ENCODE results near the gene OR2T3. TPM values are rescaled to one million over a fixed set of nuclear protein-coding genes. Genes with fewer than 3 reads are reported as not detected.
A peak's percentile ranks its signal among the peaks of the same experiment; 100 is the strongest.
"Not testable (repeated sequence)": the region's sequence is repeated elsewhere in the genome, so short reads cannot be mapped to it uniquely, and the experiment has no call there.

OR2T3 gene, protein sequence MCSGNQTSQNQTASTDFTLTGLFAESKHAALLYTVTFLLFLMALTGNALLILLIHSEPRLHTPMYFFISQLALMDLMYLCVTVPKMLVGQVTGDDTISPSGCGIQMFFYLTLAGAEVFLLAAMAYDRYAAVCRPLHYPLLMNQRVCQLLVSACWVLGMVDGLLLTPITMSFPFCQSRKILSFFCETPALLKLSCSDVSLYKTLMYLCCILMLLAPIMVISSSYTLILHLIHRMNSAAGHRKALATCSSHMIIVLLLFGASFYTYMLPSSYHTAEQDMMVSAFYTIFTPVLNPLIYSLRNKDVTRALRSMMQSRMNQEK
- not detected in 2 replicates for total RNA-seq

DNA sequence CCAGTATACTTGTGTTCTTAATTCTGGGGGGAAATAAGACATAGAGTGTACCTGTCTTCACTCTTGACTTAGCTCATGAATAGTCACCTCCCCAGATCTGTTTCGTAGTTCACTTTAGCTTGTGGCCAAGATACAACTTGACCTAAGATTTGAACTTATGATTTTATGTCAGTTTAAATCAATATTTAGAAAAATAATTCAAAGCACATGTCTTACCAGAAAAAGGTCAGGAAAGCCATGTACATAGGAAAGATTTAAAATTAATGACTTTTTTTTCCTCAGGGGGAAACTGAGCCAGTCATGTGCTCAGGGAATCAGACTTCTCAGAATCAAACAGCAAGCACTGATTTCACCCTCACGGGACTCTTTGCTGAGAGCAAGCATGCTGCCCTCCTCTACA, at the start of gene OR2T3:
TSS of gene OR2T3 (plus strand) at position 301 of the 400 bp plus-strand sequence. CDS start at position 301, 0 bp downstream.
- not testable (repeated sequence) for H3K4me3 ChIP-seq (ENCODE audit: low read depth, low read length); DNase-seq (ENCODE audit: low read depth)

DNA sequence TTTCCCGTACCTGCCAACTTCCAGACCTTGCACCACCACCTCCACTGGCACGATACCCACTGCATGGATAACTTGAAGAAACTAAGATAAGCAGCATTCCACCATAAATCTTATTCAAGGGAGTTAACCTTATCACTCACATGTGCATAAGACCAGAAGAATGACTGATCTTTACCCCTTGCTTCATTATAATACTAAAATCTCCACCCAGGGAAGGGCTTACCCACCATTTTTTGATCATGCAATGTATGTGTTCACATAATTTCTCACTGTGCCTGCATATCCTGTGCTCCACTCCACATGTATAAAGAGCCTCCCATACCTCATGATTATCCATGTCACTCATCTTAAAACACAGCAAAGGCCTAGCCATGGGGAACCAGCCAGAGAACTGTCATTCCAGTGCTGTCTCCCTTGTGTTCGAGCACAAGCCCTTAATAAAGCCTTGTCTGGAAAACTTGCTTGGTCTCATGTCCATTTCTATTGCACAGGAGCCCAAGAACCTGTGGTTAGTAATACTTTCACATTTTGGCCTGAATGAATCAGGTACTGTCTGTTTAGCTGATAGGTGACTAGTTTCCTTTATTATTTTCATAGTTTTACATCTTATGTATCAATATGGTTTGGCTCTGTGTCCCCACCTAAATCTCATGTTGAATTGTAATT, 45.5 kb upstream of the OR2T3 start:
- H3K4me3 ChIP-seq (ENCODE audit: low read depth, low read length); DNase-seq (ENCODE audit: low read depth): not testable (repeated sequence)

- not testable (repeated sequence) for H3K4me3 ChIP-seq (ENCODE audit: low read depth, low read length); DNase-seq (ENCODE audit: low read depth)
Measured at GRCh38 chr1:248428192-248428533, 45.0 kb upstream of the OR2T3 start.

DNA sequence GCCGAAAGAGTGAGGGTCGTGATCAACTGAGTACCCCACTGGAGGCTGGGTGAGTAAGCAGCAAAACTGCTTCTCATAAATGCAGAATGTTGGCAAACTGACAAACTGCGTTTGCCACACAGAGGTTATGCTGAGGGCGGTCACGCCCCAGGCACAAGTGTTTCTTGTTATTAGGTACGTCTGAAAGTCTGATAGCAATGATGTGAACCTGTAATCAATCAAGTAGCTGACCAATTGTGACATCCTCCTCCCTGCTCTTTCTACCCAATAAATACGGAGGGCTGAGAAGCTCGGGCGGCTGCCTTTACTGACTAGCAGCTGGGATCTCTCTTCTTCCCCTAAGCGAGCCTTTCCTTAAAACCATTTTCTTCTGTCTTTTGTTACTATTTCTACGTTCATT, 41.5 kb upstream of the OR2T3 start:
- DNase-seq (ENCODE audit: low read depth); H3K4me3 ChIP-seq (ENCODE audit: low read depth, low read length): not testable (repeated sequence)

DNA sequence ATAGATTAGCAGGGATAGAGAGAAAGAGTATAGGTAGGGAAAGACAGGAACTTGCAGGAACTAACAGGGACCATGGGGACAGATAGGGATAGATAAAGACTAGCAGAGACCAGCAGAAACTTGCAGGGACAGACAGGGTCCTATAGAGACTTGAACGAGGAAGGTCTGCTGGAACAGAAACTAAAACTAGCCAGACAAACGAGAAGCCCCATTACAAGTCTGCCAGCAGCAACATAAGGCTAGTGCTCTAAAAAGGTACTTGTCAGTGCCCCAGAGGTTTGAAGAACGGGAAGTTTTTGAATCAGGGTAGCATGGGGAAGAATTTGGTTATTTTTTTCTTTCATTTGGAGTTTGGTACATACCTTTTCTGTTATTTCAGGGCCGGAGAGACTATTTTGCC, 41.0 kb upstream of the OR2T3 start:
- not testable (repeated sequence) for DNase-seq (ENCODE audit: low read depth); H3K4me3 ChIP-seq (ENCODE audit: low read depth, low read length)

GRCh38 chr1:248433811-248434415, 39.2 kb upstream of the OR2T3 start:
- DNase-seq (ENCODE audit: low read depth); H3K4me3 ChIP-seq (ENCODE audit: low read depth, low read length): not testable (repeated sequence)

- not testable (repeated sequence) for H3K4me3 ChIP-seq (ENCODE audit: low read depth, low read length); DNase-seq (ENCODE audit: low read depth)
Measured at GRCh38 chr1:248434913-248435312, 38.2 kb upstream of the OR2T3 start.

DNA sequence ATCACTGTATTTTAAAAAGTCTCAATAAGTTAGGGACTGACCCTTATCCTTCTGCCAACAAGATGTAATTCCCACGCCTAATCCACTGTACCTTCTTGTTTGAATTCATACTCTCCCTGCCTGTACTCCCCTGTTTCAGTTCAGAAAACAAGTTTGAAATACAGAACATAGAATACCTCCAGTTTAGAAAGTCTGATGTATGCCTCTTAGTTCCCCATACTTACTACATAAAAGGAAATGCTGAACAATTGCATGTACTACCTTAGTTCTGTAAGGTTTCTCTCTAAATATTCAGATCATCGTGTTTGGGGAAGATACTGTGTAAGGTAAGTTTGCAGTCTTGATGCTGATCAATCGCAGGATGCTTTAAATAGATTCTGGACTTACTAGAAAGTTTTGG, 36.8 kb upstream of the OR2T3 start:
- not testable (repeated sequence) for DNase-seq (ENCODE audit: low read depth); H3K4me3 ChIP-seq (ENCODE audit: low read depth, low read length)

- not testable (repeated sequence) for DNase-seq (ENCODE audit: low read depth); H3K4me3 ChIP-seq (ENCODE audit: low read depth, low read length)
Measured at GRCh38 chr1:248438668-248439067, 34.5 kb upstream of the OR2T3 start.

DNA sequence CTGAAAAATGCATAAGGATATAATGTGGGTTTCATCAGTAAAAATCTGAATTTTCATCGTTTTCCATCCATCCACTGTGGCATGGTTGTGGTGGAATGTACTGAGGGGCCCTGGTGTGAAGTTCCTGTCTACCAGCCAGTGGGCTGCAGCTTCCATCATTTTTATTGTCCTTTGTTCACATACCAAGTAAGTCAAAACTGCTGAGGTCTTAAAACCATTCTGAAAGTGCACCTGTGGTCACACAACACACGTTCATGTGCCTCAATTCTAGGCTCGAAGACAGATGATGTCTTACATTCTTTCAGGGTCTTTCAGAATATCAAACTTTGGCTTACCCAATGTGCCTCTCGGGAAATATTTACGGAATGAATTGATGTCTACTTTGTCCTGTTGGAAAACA, 33.9 kb upstream of the OR2T3 start:
- not testable (repeated sequence) for H3K4me3 ChIP-seq (ENCODE audit: low read depth, low read length); DNase-seq (ENCODE audit: low read depth)

GRCh38 chr1:248442500-248443277, 30.5 kb upstream of the OR2T3 start:
- not testable (repeated sequence) for DNase-seq (ENCODE audit: low read depth); H3K4me3 ChIP-seq (ENCODE audit: low read depth, low read length)

DNA sequence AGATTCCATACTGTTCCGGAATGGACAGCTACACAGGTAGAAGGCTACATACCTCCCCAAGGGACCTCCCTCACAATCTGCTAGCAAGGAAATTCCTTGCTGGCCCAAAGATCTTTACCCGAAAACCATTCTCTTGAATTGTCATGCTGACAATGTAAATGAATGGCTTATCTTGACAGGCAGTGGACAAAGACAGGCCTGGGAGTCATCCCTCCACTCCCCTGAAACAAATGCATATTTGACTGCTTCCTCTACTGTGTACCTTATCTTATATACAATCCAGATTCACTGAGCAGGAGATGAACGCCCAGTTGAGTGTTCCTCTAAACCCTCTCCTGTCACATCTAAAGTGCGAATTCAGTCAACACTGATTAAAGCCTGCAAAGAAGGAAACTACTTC, 28.5 kb upstream of the OR2T3 start:
- DNase-seq (ENCODE audit: low read depth); H3K4me3 ChIP-seq (ENCODE audit: low read depth, low read length): not testable (repeated sequence)

GRCh38 chr1:248445399-248445798, 27.8 kb upstream of the OR2T3 start, which contains the start of gene OR2T2:
TSS of gene OR2T2 (plus strand) at chr1:248445637. CDS start at chr1:248452798, 7,161 bp downstream.
- peak; percentile 16 for DNase-seq (ENCODE audit: low read depth)
- H3K4me3 ChIP-seq (ENCODE audit: low read depth, low read length): not testable (repeated sequence)

DNA sequence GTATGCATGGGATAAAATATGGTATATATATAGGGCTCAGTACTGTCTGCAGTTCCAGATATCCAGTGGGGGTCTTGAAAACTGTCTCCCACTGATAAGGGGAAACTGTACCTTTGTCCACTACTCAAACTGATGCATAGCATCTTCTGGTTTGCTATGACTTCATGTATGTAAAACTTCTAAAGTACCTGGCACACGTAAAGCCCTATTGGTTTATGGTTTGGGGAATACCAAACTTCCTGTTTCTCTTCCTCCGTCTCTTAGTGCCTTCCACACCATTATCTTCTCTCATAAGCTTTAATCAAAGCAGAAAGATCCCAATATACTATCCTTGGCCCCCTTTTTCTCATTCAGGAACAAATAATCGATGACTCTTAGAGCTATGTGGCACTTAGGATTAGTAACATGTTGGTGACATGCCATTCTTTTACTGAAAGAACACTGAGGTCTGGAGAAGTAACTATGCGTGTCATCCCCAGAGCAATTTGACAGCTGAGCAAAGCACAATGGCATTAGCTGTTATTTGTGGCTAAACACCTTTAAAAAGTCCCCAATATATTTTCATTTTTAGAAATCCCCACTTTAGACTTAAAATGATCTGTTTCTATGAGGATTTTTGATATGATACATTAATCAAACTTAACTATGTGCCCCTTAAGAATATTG, 24.6 kb upstream of the OR2T3 start:
- H3K4me3 ChIP-seq (ENCODE audit: low read depth, low read length); DNase-seq (ENCODE audit: low read depth): not testable (repeated sequence)

- not testable (repeated sequence) for H3K4me3 ChIP-seq (ENCODE audit: low read depth, low read length); DNase-seq (ENCODE audit: low read depth)
Measured at GRCh38 chr1:248449821-248450465, 23.2 kb upstream of the OR2T3 start.

DNA sequence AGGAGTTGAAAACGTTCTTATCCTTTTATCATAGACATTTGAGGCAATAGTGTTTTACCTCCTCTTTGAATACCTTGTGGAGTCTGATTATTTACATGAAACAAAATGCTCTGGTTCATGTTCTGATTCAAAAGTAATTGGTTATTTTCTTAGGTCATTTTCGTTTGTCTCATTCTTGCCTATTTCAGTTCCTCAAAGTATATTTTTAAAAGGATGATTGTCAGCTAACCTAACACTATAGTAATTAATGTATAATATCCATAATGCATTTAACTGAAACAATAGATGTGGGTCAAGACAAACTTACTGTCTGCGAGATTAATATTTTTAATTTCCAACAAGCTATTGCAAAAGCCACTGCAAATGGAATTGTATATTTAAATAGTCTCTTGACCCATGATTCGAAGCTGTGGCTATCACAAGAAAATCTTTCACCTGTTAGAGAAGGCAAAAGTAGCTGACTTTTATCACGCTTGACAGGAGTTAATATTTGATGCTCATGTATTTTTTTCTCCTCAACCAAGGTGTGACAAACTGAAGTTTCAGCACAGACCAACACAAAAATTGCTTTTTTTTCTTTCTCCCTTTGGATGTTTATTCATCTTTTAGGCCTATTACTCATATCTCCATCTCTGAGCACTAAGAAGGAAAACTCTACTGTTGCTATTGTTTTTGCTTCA, 22.5 kb upstream of the OR2T3 start:
- H3K4me3 ChIP-seq (ENCODE audit: low read depth, low read length); DNase-seq (ENCODE audit: low read depth): not testable (repeated sequence)

DNA sequence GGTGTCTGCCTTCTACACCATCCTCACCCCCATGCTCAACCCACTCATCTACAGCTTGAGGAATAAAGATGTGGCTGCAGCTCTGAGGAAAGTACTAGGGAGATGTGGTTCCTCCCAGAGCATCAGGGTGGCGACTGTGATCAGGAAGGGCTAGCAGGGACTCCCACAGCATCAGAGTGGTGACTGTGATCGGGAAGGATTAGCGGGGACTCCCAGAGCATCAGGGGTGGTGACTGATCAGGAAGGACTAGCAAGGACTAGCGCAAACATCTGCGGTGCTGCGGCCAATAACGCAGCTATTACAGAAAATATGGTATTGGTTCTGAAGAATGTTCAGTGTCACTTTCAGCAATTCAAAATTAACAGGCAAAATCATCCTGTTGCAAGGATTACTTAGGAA, 19.5 kb upstream of the OR2T3 start:
- DNase-seq (ENCODE audit: low read depth); H3K4me3 ChIP-seq (ENCODE audit: low read depth, low read length): not testable (repeated sequence)

DNA sequence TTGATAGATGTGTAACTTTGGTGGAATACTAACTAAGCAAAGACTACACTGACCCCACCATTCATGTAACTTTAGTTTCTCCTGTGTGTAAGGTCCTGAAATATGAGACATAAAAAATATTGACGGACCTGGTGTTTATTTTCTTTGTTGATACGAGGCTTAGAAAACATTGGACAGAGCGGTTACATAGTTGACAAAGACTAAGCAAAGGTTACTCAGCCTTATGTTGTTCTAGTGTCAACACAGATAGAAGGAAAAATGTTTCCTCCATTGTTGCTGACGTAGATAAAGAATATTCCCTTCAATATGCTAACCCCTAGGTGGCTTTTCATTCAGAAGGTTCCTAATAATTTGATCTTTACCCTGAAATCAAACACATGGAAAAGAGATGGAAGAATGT, 18.1 kb upstream of the OR2T3 start:
- DNase-seq (ENCODE audit: low read depth); H3K4me3 ChIP-seq (ENCODE audit: low read depth, low read length): not testable (repeated sequence)

Data from epithelial cell of proximal tubule (primary cell).